Endodermal cell (in vitro differentiated cells): Measurements from ENCODE around the gene KRTAP10-4. TPM values are rescaled to one million over a fixed set of nuclear protein-coding genes. Genes with fewer than 3 reads are reported as not detected.

Experiments
- DNase-seq: peaks from one replicate; pipeline ENCODE4 v3.0.0-alpha.2; 2017
- H3K27ac ChIP-seq: 2 replicates; pipeline ENCODE4 v1.5.1; 2013; ENCODE audit warnings: mild to moderate bottlenecking, low read depth, low read length, moderate library complexity
- H3K27me3 ChIP-seq: 2 replicates; pipeline ENCODE4 v1.6.1; 2013; ENCODE audit warnings: mild to moderate bottlenecking, low read length, moderate library complexity; ENCODE audit not compliant: insufficient read depth, control insufficient read depth, poor library complexity, severe bottlenecking
- H3K36me3 ChIP-seq: 2 replicates; pipeline ENCODE4 v1.7.0; 2013; ENCODE audit warnings: mild to moderate bottlenecking, low read length, moderate library complexity; ENCODE audit not compliant: control insufficient read depth, insufficient read depth
- H3K4me1 ChIP-seq: one replicate; pipeline ENCODE4 v1.7.0; 2013; ENCODE audit warnings: low read length; ENCODE audit not compliant: control insufficient read depth, insufficient read depth
- H3K4me3 ChIP-seq: 2 replicates; pipeline ENCODE4 v1.5.1; 2013; ENCODE audit warnings: mild to moderate bottlenecking, low read length, moderate library complexity
- H3K9ac ChIP-seq: 2 replicates; pipeline ENCODE4 v1.6.1; 2013; ENCODE audit warnings: mild to moderate bottlenecking, low read length, moderate library complexity; ENCODE audit not compliant: poor library complexity, severe bottlenecking; ENCODE audit errors: extremely low read depth
- H3K9me3 ChIP-seq: 2 replicates; pipeline ENCODE4 v1.6.1; 2013; ENCODE audit warnings: mild to moderate bottlenecking, low read length, moderate library complexity; ENCODE audit not compliant: control insufficient read depth
- H3K27ac Mint-ChIP-seq: 2 replicates; pipeline ENCODE4 v1.8.0; 2020; ENCODE audit warnings: mixed read lengths
- H3K27me3 Mint-ChIP-seq: 2 replicates; pipeline ENCODE4 v1.8.0; 2021; ENCODE audit warnings: mild to moderate bottlenecking, mixed read lengths; ENCODE audit not compliant: insufficient read depth
- H3K36me3 Mint-ChIP-seq: 2 replicates; pipeline ENCODE4 v1.8.0; 2020; ENCODE audit warnings: low read depth, mixed read lengths
- H3K4me1 Mint-ChIP-seq: 2 replicates; pipeline ENCODE4 v1.8.0; 2020; ENCODE audit warnings: mixed read lengths
- H3K4me3 Mint-ChIP-seq: 2 replicates; pipeline ENCODE4 v1.8.0; 2020; ENCODE audit warnings: mild to moderate bottlenecking, moderate library complexity, mixed read lengths
- H3K9me3 Mint-ChIP-seq: 2 replicates; pipeline ENCODE4 v1.8.0; 2020; ENCODE audit warnings: mild to moderate bottlenecking, mixed read lengths
- CTCF ChIP-seq: fragments of 200-600 bp; sonication (generic); conservative IDR thresholded peaks from 2 replicates; pipeline ENCODE4 v1.5.0; 2021; ENCODE audit warnings: antibody characterized with exemption, mild to moderate bottlenecking
- WGBS, 2 experiments: methylation state at CpG; one replicate each; pipeline versions ENCODE4 v1.1.5 to v1.1.7; 2013; ENCODE audit warnings: missing lambda C conversion rate in 2 of 2, mixed read lengths in 1 of 2; ENCODE audit not compliant: insufficient coverage in 1 of 2, insufficient read length in 1 of 2; 5-methylcytosine and 5-hydroxymethylcytosine counted together
- total RNA-seq, 2 donors: library from RNA; stranded (reverse); fragmentation: NEBNext Ultra II Directional in 1 of 2; extraction: Animal tissue kit (Norgen Biotek cat#: 25700) in 1 of 2; gene quantifications; 2 replicates in 1 of 2; 3 replicates in 1 of 2; pipeline ENCODE4 v1.2.1, GENCODE V29; 2021

Gene KRTAP10-4
- total RNA-seq, 2 donors from 2014 or later: not detected

- Mint-ChIP-seq H3K27me3 (no peaks in the 10 kb centered on the region), H3K4me1 (no peaks in the 10 kb centered on the region), H3K9me3 (no peaks in the 10 kb centered on the region), H3K4me3 (no peak overlapping the region), H3K36me3 (no peaks in the 10 kb centered on the region), H3K27ac (no peak overlapping the region)
- 90 to 95% methylated on average over 7 of the region's 7 CpGs for WGBS, 2 experiments
- Histone ChIP-seq H3K9me3 (no peaks in the 10 kb centered on the region), H3K27ac (no peak overlapping the region), H3K27me3 (no peaks in the 10 kb centered on the region), H3K9ac (no peak overlapping the region), H3K4me1 (no peaks in the 10 kb centered on the region), H3K4me3 (no peak overlapping the region), H3K36me3 (no peaks in the 10 kb centered on the region)
- no peak for DNase-seq
- no peak for TF ChIP-seq CTCF
These were observed 43.2 kb upstream of the KRTAP10-4 start for GRCh38 chr21:44530221-44530902.

- Histone ChIP-seq H3K36me3 (no peaks in the 10 kb centered on the region), H3K9ac (no peak overlapping the region), H3K4me3 (no peak overlapping the region), H3K27me3 (no peaks in the 10 kb centered on the region), H3K4me1 (no peaks in the 10 kb centered on the region), H3K27ac (no peak overlapping the region), H3K9me3 (no peaks in the 10 kb centered on the region)
- Mint-ChIP-seq H3K4me1 (no peaks in the 10 kb centered on the region), H3K27ac (no peak overlapping the region), H3K27me3 (no peaks in the 10 kb centered on the region), H3K9me3 (no peaks in the 10 kb centered on the region), H3K4me3 (no peak overlapping the region), H3K36me3 (no peaks in the 10 kb centered on the region)
- no peak for TF ChIP-seq CTCF
- WGBS, 2 experiments: 94 to 95% methylated on average over 16 to 23 of the region's 23 CpGs
- peak; percentile 35 for DNase-seq
These were observed 42.5 kb upstream of the KRTAP10-4 start for GRCh38 chr21:44530903-44531605.

- no peaks in the 10 kb centered on the region for H3K9me3 Mint-ChIP-seq
- no peaks in the 10 kb centered on the region for H3K4me1 Mint-ChIP-seq
- no peaks in the 10 kb centered on the region for H3K36me3 Mint-ChIP-seq
- Histone ChIP-seq H3K27me3 (no peaks in the 10 kb centered on the region), H3K36me3 (no peaks in the 10 kb centered on the region), H3K9ac (no peak overlapping the region), H3K4me1 (no peaks in the 10 kb centered on the region), H3K4me3 (no peak overlapping the region), H3K9me3 (no peaks in the 10 kb centered on the region), H3K27ac (no peak overlapping the region)
- no peak for TF ChIP-seq CTCF
- H3K27ac Mint-ChIP-seq: no peak overlapping the region
- WGBS, 2 experiments: 93 to 95% methylated on average over 21 to 30 of the region's 30 CpGs
- peak; percentile 33 for DNase-seq
- H3K4me3 Mint-ChIP-seq: no peak overlapping the region
- H3K27me3 Mint-ChIP-seq: no peaks in the 10 kb centered on the region
These were observed 41.6 kb upstream of the KRTAP10-4 start for GRCh38 chr21:44531606-44532564.
